ENCODE measurements around the gene RINT1. TPM values are rescaled to one million over a fixed set of nuclear protein-coding genes. Genes with fewer than 3 reads are reported as not detected.
A peak's percentile ranks its signal among the peaks of the same experiment; 100 is the strongest.

RINT1 gene
- total and polyA plus RNA-seq, 2 experiments from 2014 or later, result 12.6 to 24.1 TPM

DNA sequence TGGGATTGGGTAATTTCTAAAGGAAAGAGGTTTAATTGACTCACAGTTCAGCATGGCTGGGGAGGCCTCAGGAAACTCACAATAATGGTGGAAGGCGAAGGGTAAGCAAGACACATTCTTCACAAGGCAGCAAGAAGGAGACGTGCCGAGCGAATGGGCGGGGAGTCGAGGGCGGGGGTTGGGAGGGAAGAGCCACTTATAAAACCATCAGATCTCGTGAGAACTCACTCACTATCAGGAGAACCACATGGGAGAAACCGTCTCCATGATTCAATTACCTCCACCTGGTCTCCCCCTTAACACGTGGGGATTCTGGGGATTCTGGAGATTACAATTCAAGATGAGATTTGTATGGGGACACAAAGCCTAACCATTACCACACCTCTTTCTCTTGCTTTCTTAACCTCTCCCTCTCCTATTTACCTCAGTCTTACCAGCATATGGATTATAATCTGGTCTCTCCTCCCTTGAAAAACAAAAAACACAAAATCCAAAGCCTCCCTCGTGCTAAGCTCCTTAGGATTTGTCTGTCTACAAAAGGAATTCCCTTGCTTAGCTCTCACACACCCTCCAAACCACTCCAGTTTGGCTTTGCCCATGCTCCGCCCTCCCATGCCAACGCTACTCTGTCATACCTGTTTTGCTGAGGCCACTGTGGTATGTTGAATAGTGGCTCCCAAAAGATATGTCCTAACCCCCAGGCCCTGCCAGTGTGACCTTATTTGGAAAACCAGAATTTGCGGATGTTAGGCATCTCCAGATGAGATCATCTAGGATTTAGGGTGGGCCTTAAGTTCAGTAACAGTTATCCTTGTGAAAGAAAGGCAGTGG lies 68.9 kb downstream of the RINT1 start:
- DNase-seq, result peak; percentile 5
- Histone ChIP-seq H3K9ac (no peak overlapping the region), H3K79me2 (ENCODE audit: insufficient read depth) (no peaks in the 10 kb centered on the region), H3F3A (ENCODE audit: insufficient read depth) (no peaks in the 10 kb centered on the region), H3K36me3 (ENCODE audit: low read depth) (no peaks in the 10 kb centered on the region), H3K9me3 (ENCODE audit: low read depth) (no peaks in the 10 kb centered on the region), H3K4me1 (ENCODE audit: insufficient read depth) (no peaks in the 10 kb centered on the region), H3K27ac (no peak overlapping the region), H3K4me2 (ENCODE audit: unreplicated experiment) (no peak overlapping the region), H2AFZ (no peak overlapping the region), H3K4me3 (no peak overlapping the region), H3K9me2 (ENCODE audit: insufficient read depth) (no peaks in the 10 kb centered on the region), H3K27me3 (replicated peaks; ENCODE audit: insufficient read depth) (no peaks in the 10 kb centered on the region), H4K20me1 (ENCODE audit: insufficient read depth) (no peaks in the 10 kb centered on the region)
- 69 to 70% methylated on average over 12 to 14 of the region's 14 CpGs for WGBS, 2 experiments (ENCODE audit: low coverage in 1 of 2, low lambda C conversion rate in 2 of 2, missing lambda C conversion rate in 2 of 2)
- in situ Hi-C loops (cut with MboI), result no loop called here
- TF ChIP-seq EZH2phosphoT487 (IDR thresholded peaks at IDR 0.05; ENCODE audit: insufficient read depth, low read depth), result no peak
- no peak for TF ChIP-seq EZH2 (IDR thresholded peaks at IDR 0.05; ENCODE audit: insufficient read depth, poor library complexity, severe bottlenecking)

GRCh38 chr7:105602325-105603305 lies 70.6 kb downstream of the RINT1 start:
- peak; percentile 26 for DNase-seq
- H2AFZ ChIP-seq, result no peak overlapping the region
- no peaks in the 10 kb centered on the region for H3K79me2 ChIP-seq (ENCODE audit: insufficient read depth)
- H3K4me2 ChIP-seq (ENCODE audit: unreplicated experiment), result no peak overlapping the region
- 52 to 56% methylated on average over 19 of the region's 19 CpGs for WGBS, 2 experiments (ENCODE audit: low coverage in 1 of 2, low lambda C conversion rate in 2 of 2, missing lambda C conversion rate in 2 of 2)
- H4K20me1 ChIP-seq (ENCODE audit: insufficient read depth), result no peaks in the 10 kb centered on the region
- no peak for TF ChIP-seq EZH2phosphoT487 (IDR thresholded peaks at IDR 0.05; ENCODE audit: insufficient read depth, low read depth)
- no peaks in the 10 kb centered on the region for H3K9me3 ChIP-seq (ENCODE audit: low read depth)
- in situ Hi-C loops (cut with MboI), result no loop called here
- H3K4me1 ChIP-seq (ENCODE audit: insufficient read depth), result no peaks in the 10 kb centered on the region
- no peaks in the 10 kb centered on the region for H3F3A ChIP-seq (ENCODE audit: insufficient read depth)
- H3K27ac ChIP-seq, result no peak overlapping the region
- no peaks in the 10 kb centered on the region for H3K36me3 ChIP-seq (ENCODE audit: low read depth)
- H3K9ac ChIP-seq, result no peak overlapping the region
- no peaks in the 10 kb centered on the region for H3K9me2 ChIP-seq (ENCODE audit: insufficient read depth)
- no peak overlapping the region for H3K4me3 ChIP-seq
- H3K27me3 ChIP-seq (replicated peaks; ENCODE audit: insufficient read depth), result no peaks in the 10 kb centered on the region

GRCh38 chr7:105610165-105610930 lies 78.3 kb downstream of the RINT1 start:
- Histone ChIP-seq H3K9me2 (ENCODE audit: insufficient read depth) (no peaks in the 10 kb centered on the region), H3K9me3 (ENCODE audit: low read depth) (no peaks in the 10 kb centered on the region), H2AFZ (no peak overlapping the region), H4K20me1 (ENCODE audit: insufficient read depth) (no peaks in the 10 kb centered on the region), H3K9ac (no peak overlapping the region), H3K27ac (no peak overlapping the region), H3K36me3 (ENCODE audit: low read depth) (no peaks in the 10 kb centered on the region), H3K4me3 (no peak overlapping the region), H3K4me1 (ENCODE audit: insufficient read depth) (no peaks in the 10 kb centered on the region), H3K27me3 (replicated peaks; ENCODE audit: insufficient read depth) (no peaks in the 10 kb centered on the region), H3F3A (ENCODE audit: insufficient read depth) (no peaks in the 10 kb centered on the region), H3K79me2 (ENCODE audit: insufficient read depth) (no peaks in the 10 kb centered on the region), H3K4me2 (ENCODE audit: unreplicated experiment) (no peak overlapping the region)
- TF ChIP-seq EZH2 (IDR thresholded peaks at IDR 0.05; ENCODE audit: insufficient read depth, poor library complexity, severe bottlenecking), result no peak
- TF ChIP-seq EZH2phosphoT487 (IDR thresholded peaks at IDR 0.05; ENCODE audit: insufficient read depth, low read depth), result no peak
- in situ Hi-C loops (cut with MboI), result no loop called here
- WGBS, 2 experiments (ENCODE audit: low coverage in 1 of 2, low lambda C conversion rate in 2 of 2, missing lambda C conversion rate in 2 of 2), result 88 to 93% methylated on average over 8 of the region's 8 CpGs
- DNase-seq, result no peak
